ENCODE data around the gene ZNF277.

GRCh38 chr7:112372101-112372500, 165.6 kb downstream of the ZNF277 start:
- TF ChIP-seq POLR2A (IDR thresholded peaks at IDR 0.05): no peak
- TF ChIP-seq CTCF (IDR thresholded peaks at IDR 0.05): no peak
